HepG2 (cell line): Measurements from ENCODE around the gene KIAA1549. TPM values are rescaled to one million over a fixed set of nuclear protein-coding genes. Genes with fewer than 3 reads are reported as not detected.

Experiments used
- CBX1 ChIP-seq: IDR thresholded peaks from one replicate; pipeline ENCODE4 v1.6.1; 2016; ENCODE audit warnings: antibody characterized with exemption, low read depth
- CCAR2 ChIP-seq: fragments of 200-400 bp; formaldehyde crosslinking; optimal IDR thresholded peaks from 2 replicates; pipeline ENCODE3; 2018; ENCODE audit warnings: low read depth, mild to moderate bottlenecking, low read length, moderate library complexity
- CREB1 ChIP-seq, 2 experiments: fragments of 450-650 bp in 1 of 2; IDR thresholded peaks; 2 replicates each; pipeline ENCODE4 v1.6.1; 2016 to 2017; ENCODE audit warnings: control low read depth in 1 of 2, mild to moderate bottlenecking in 1 of 2, missing compliant biosample characterization in 1 of 2, missing genetic modification characterization in 1 of 2
- DNMT1 ChIP-seq: sonication (generic); formaldehyde crosslinking; IDR thresholded peaks from 2 replicates; pipeline ENCODE4 v1.5.1; 2020; ENCODE audit warnings: mild to moderate bottlenecking, missing genetic modification reagents
- GMEB1 ChIP-seq: sonication (generic); formaldehyde crosslinking; IDR thresholded peaks from 2 replicates; pipeline ENCODE4 v1.5.1; 2020; ENCODE audit warnings: missing genetic modification reagents, mild to moderate bottlenecking, borderline replicate concordance
- MAX ChIP-seq: IDR thresholded peaks from 2 replicates; pipeline ENCODE4 v1.6.1; 2012; ENCODE audit warnings: inconsistent platforms
- MEIS1 ChIP-seq: sonication (generic); formaldehyde crosslinking; IDR thresholded peaks from 2 replicates; pipeline ENCODE4 v1.9.0; 2021; ENCODE audit warnings: mild to moderate bottlenecking, missing genetic modification reagents, moderate library complexity, borderline replicate concordance
- PAWR ChIP-seq: sonication (generic); formaldehyde crosslinking; IDR thresholded peaks from 2 replicates; pipeline ENCODE4 v1.4.0; 2020; ENCODE audit warnings: missing genetic modification reagents, mild to moderate bottlenecking, borderline replicate concordance
- PCBP2 ChIP-seq: fragments of 200-400 bp; formaldehyde crosslinking; optimal IDR thresholded peaks from 2 replicates; pipeline ENCODE3; 2018; ENCODE audit warnings: low read length, low read depth; ENCODE audit not compliant: poor library complexity, severe bottlenecking
- POLR2AphosphoS2 ChIP-seq: IDR thresholded peaks from 2 replicates; pipeline ENCODE4 v1.6.1; 2011; ENCODE audit warnings: low read depth, low read length, improper control_type of control experiment
- RCOR2 ChIP-seq: IDR thresholded peaks from 2 replicates; pipeline ENCODE4 v1.6.1; 2016; ENCODE audit warnings: missing biosample characterization, missing genetic modification reagents
- SMYD3 ChIP-seq: sonication (generic); formaldehyde crosslinking; IDR thresholded peaks from 2 replicates; pipeline ENCODE4 v1.8.1; 2023; ENCODE audit warnings: mild to moderate bottlenecking, missing genetic modification reagents
- ZBTB4 ChIP-seq: sonication (generic); formaldehyde crosslinking; IDR thresholded peaks from 2 replicates; pipeline ENCODE4 v1.4.0; 2020; ENCODE audit warnings: missing genetic modification reagents, mild to moderate bottlenecking, borderline replicate concordance
- ZNF180 ChIP-seq: sonication (generic); formaldehyde crosslinking; IDR thresholded peaks from 2 replicates; pipeline ENCODE4 v1.4.0; 2020; ENCODE audit warnings: low read depth, missing genetic modification reagents, borderline replicate concordance
- ZNF7 ChIP-seq: IDR thresholded peaks from 2 replicates; pipeline ENCODE4 v1.6.1; 2016; ENCODE audit warnings: missing biosample characterization, missing genetic modification reagents
- ZNF709 ChIP-seq: sonication (generic); formaldehyde crosslinking; IDR thresholded peaks from 2 replicates; pipeline ENCODE4 v1.5.0; 2020; ENCODE audit warnings: mild to moderate bottlenecking, missing genetic modification reagents
- ZNF788 ChIP-seq: sonication (generic); formaldehyde crosslinking; IDR thresholded peaks from 2 replicates; pipeline ENCODE4 v1.5.0; 2020; ENCODE audit warnings: mild to moderate bottlenecking, missing genetic modification reagents, borderline replicate concordance
- polyA plus RNA-seq, 8 experiments: library from polyadenylated mRNA; depleted of rRNA in 3 of 8; stranded (reverse) in 7 of 8; unstranded in 1 of 8; fragments of >200 nt; fragmentation: Illumina TruSeq in 4 of 8; extraction: Trizol in 4 of 8; gene quantifications; 2 replicates each; pipeline versions ENCODE4 v1.2.1 to v1.2.3, GENCODE V29; 2011 to 2016; ENCODE audit warnings: low read depth in 4 of 8, missing spikeins in 1 of 8, mixed read lengths in 1 of 8; ENCODE audit not compliant: insufficient read depth in 1 of 8
- total RNA-seq, 5 experiments: library from RNA; depleted of rRNA; stranded (reverse); fragments of >200 nt; fragmentation: Illumina TruSeq; extraction: Trizol; gene quantifications; 2 replicates each; pipeline ENCODE4 v1.2.3, GENCODE V29; 2016; ENCODE audit warnings: low read depth in 1 of 5
- TF ChIP-seq, protein P1 (sequence below): IDR thresholded peaks from 2 replicates; pipeline ENCODE4 v1.6.1; 2016; ENCODE audit warnings: mild to moderate bottlenecking, missing biosample characterization, missing genetic modification reagents
- TF ChIP-seq, protein P2 (sequence below): sonication (generic); formaldehyde crosslinking; IDR thresholded peaks from 2 replicates; pipeline ENCODE4 v1.4.0; 2020; ENCODE audit warnings: missing genetic modification reagents
- TF ChIP-seq, protein P3 (sequence below): sonication (generic); formaldehyde crosslinking; IDR thresholded peaks from 2 replicates; pipeline ENCODE4 v1.9.0; 2021; ENCODE audit warnings: missing genetic modification reagents, mild to moderate bottlenecking, borderline replicate concordance

Gene KIAA1549
- total and polyA plus RNA-seq, 2 of the 13 experiments (the other 11 are each of a cell fraction or from before 2014, with no cell fraction given): 1.1 to 1.8 TPM

DNA sequence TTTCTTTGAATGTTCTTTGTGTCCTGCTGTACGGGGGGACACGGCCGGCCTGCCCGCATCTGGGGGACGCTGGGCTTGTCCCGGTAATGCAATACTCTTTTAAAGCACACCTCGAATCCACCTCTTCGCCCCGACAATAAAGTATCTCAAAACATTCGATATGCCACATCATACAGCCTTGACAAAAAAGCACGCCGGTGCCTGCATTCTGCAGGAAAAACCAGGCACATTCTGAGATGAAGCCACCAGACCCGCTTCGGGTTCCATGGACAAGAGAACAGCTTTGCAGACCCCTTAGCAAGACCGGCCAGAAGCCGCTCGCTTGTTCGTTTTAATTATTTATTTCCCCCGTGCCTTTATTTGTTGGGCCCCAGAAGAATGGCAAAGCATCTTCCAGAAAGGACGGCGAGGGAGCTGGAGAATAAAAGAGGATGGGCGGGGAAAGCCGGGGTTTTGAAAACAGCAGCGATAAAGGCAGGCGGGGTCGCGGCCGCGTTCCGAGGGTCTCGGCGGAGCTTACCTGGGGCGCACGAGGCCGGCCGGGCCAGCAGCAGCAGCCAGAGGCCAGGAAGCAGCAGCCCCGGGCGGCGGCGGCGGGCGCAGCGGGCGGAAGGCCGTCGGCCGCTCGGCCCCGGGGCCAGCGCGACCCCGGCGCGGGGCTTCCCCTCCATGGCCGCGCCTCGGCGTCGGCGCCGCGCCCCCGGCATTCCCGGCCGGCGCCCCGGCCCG, 462 bp downstream of the KIAA1549 start (continued):
- TF ChIP-seq SMYD3 (no peak), ZBTB4 (CRISPR knock-in tag) (no peak), RCOR2 (CRISPR knock-in tag) (no peak), ZNF180 (CRISPR knock-in tag) (no peak), MAX (no peak), CREB1 (IDR thresholded peaks at IDR 0.05) (no peak), CREB1 (CRISPR knock-in tag; IDR thresholded peaks at IDR 0.05) (no peak), POLR2AphosphoS2 (no peak), ZNF788 (CRISPR knock-in tag) (peak; percentile 60; the same call in 1 of the 2 replicates), MEIS1 (CRISPR knock-in tag) (no peak), PAWR (CRISPR knock-in tag) (no peak), CBX1 (no peak), CCAR2 (no peak), ZNF7 (CRISPR knock-in tag) (no peak), GMEB1 (CRISPR knock-in tag) (no peak), DNMT1 (CRISPR knock-in tag) (no peak), ZNF709 (CRISPR knock-in tag) (no peak), PCBP2 (no peak)
- TF ChIP-seq, protein P1, sequence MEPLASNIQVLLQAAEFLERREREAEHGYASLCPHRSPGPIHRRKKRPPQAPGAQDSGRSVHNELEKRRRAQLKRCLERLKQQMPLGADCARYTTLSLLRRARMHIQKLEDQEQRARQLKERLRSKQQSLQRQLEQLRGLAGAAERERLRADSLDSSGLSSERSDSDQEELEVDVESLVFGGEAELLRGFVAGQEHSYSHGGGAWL (CRISPR knock-in tag): no peak
- TF ChIP-seq, protein P2, sequence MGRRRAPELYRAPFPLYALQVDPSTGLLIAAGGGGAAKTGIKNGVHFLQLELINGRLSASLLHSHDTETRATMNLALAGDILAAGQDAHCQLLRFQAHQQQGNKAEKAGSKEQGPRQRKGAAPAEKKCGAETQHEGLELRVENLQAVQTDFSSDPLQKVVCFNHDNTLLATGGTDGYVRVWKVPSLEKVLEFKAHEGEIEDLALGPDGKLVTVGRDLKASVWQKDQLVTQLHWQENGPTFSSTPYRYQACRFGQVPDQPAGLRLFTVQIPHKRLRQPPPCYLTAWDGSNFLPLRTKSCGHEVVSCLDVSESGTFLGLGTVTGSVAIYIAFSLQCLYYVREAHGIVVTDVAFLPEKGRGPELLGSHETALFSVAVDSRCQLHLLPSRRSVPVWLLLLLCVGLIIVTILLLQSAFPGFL (CRISPR knock-in tag): no peak
- TF ChIP-seq, protein P3, sequence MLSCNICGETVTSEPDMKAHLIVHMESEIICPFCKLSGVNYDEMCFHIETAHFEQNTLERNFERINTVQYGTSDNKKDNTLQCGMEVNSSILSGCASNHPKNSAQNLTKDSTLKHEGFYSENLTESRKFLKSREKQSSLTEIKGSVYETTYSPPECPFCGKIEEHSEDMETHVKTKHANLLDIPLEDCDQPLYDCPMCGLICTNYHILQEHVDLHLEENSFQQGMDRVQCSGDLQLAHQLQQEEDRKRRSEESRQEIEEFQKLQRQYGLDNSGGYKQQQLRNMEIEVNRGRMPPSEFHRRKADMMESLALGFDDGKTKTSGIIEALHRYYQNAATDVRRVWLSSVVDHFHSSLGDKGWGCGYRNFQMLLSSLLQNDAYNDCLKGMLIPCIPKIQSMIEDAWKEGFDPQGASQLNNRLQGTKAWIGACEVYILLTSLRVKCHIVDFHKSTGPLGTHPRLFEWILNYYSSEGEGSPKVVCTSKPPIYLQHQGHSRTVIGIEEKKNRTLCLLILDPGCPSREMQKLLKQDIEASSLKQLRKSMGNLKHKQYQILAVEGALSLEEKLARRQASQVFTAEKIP (CRISPR knock-in tag): no peak
